CD4-positive, alpha-beta T cell treated with Interleukin-21 for 1 hour (primary cell): ENCODE data around the gene LUZP2.

Source experiments
- DNase-seq: peaks from one replicate; pipeline ENCODE4 v3.0.0-alpha.2; 2020

LUZP2 gene

DNA sequence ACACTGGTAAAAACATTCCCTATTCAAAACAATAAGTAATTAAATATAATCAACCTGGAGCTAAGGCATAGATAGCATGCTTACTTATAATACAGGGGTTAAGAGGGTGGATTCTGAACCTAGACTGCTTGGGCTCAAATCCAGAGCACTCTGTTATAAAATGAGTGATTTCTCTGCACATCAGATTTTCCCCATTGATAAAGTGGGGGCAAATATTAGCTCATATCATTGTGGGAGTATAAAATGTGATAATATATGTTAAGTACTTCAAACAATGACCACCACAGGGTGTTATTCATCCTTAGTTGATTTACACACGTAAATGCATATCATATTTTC, 139.4 kb downstream of the LUZP2 start:
- DNase-seq: no peak

DNA sequence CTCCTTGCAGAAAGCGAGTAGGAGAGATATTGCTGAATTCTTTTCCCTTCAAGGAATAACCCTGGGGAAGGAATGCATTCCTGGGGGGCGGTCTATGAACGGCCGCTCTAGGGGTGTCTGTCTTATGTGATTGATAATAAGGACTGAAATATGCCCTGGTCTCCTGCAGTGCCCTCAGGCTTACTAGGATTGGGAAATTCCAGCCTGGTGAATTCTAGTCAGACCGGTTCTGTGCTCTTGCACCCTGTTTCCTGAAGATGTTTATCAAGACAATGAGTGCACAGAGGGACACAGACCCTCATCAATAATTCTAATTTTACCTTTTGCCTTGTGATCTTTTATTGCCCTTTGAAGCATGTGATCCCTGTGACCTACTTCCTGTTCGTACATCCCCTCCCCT, 140.7 kb downstream of the LUZP2 start:
- no peak for DNase-seq

DNA sequence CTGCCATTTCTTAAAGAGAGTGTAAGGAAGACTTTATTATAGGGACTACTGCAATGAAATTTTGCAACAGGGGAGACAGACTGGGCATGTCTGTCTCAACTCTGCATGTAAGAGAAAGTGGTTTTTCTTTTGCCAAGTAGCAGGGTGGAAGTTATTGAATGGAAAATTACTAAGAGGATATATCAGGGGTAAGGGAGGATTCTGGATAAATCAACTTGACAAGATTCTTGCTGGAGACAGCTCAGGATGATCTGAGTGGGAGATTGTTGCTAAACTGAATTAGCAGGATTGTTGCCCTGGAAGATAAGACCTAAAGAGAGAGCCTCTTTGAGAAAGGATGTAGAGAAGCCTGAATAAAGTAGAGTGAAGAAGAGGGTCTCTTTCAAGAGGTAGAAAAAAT, 145.8 kb downstream of the LUZP2 start:
- no peak for DNase-seq

DNA sequence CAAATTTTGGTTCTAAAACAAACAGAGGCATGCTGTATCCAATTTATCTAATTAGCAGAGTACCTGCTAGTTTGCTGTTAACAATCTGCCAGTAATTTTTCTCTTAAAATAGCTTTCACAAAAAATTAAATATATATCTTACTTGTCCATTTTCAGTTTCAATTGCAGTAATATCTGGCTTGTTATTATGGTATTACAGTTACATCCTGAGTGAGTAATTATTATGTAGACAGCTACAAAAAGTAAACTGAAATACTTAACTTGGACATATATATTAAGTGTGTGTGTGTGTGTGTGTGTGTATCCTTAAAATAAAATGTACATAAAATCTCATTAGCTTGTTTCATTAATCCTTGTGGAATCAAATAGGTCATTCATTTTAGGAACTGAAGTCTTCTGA, 148.7 kb downstream of the LUZP2 start:
- DNase-seq: no peak

DNA sequence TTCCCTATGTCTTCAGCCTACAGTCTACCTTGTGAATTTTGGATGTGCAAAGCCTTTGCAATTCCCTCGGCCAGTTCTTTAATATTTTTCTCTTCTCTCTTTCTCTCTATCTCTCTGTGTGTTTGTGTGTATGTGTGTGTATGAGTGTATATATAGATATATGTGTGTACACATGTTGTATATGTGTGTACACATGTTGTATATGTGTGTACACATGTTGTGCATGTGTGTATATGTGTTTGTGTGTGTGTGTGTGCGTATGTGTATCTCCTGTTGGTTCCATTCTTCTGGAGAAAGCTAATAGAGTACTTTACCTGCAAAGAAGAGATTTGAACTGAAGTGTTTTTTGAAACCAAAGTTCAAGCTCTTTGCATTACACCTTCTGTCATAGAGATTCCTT, 155.0 kb downstream of the LUZP2 start:
- DNase-seq: no peak

DNA sequence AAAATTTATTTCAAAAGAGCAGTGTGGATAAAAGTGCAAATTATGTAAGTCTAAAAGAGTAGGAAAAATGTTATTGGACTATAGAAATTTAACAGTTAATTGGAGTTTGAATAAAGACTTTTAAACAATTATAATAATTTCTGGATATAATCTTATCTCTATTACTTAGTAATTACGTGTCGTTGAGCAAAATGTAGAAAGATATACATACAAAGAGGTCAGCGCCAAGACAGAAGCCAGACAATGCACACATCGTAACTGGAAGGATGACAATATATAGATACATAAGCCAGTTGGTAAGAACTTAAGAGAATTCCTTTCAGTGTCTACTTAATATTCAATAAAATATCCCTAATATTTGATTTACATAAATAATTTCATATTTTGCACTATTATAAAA, 157.0 kb downstream of the LUZP2 start:
- no peak for DNase-seq

DNA sequence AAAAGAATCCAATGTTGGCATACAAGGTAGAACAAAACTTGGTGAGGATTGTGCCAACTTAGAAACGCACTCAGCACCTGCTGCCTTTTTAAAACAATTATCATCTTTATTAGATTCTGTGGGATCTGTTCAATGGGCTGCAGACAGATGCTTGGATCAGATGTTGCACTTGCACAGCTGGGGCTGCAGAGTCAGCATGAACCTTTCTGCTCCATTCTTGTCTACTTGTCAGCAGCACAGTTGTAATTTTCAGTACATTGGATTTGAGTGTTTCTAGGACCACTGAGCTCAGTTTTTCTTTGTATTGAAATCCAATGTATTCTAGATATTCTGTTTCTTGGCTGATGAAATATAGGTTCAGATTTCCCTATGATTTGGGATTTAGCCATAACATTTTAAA, 164.5 kb downstream of the LUZP2 start:
- no peak for DNase-seq

DNA sequence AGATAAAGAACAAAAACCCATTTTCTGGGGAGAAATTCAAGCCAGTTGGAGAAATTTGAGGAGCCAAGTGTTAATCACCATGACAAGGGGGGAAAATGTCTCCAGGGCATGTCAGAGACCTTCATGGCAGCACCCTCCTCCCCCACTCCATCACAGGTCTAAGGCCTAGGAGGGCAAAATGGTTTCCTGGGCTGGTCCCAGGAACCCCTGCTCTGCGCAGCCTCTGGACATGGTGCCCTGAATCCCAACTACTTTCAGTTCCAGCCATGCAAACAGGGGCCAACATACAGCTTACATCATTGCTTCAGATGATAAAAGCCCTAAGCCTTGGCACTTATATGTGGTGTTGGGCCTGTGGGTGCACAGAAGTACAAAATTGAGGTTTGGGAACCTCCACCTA, 167.5 kb downstream of the LUZP2 start:
- no peak for DNase-seq

DNA sequence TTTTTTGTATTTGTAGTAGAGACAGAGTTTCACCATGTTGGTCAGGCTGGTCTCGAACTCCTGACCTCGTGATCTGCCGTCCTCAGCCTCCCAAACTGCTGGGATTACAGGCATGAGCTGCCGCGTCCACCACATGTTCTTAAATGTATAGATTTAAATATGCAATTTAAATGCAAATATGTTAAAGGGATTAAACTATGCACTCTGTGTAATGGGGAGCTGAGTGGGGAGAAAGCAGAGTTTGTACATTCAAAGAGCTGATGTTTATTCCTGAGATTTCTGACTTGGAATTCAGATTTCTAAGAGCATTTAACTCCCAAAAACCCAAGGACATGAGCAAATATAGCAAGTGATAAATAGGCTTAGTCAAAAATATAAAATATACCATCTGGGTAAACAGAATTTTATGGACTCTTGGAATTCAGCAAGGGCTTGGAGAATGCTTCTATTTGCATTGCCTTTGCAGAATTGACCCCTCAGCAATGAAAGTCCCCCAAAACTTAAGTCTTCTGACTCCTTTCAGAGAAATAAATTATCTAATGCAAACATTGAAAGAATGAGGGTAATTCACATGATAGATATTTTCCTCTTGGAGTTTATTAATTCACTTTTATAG, 170.6 kb downstream of the LUZP2 start:
- DNase-seq: no peak

DNA sequence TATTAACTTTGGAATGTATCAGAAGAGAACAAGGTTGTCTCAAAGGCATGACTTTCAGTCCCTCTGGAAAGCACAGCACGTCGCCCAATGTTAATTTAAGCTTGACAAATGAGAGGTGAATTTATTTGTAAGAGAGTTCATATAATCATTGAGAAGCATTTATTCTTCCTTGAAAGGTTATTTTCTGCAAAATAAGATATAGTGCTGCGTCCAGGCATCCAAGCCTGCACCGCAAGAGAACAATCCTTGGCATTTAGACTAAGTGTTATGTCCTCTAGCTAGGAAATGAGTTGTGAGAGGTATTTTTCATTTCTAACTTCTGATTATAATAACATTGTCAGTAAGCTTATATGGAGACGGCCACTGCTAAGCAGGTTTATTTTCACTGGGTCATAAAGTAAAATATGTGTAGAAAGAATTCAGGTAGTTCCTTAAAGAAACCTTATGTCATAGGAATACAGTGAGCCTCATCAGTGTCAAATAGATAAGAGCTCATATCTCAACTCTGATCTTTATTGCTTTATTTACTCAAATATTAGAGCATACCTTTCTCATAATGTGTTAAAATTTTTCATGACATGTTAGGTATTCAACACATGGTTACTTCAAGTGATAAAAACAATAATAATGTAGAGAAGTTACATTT, 182.0 kb downstream of the LUZP2 start:
- no peak for DNase-seq

DNA sequence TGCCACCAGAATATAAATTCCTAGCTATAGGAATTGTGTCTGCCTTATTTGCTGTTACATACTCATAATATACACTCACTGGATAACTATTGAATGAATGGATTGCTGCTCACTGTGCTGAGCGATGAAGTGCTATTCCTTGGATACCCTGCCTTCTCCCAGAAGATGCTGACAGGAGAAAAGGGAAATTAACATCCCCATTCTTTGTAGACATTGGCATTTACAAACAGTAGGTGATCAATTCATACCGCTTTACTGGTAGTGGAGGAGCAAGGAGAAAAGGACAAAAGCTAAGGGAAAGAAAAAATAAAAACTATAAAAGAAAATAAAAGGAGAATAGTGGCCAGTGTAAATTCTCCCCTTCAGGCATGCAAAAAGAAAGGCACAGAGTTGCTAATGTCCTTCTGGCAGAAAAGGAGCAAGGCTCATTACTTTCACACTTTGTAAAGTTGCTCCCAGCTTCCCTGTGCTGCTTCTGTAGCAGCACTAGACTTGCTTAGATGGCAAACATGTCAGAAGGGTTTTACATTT, 183.0 kb downstream of the LUZP2 start:
- DNase-seq: no peak

DNA sequence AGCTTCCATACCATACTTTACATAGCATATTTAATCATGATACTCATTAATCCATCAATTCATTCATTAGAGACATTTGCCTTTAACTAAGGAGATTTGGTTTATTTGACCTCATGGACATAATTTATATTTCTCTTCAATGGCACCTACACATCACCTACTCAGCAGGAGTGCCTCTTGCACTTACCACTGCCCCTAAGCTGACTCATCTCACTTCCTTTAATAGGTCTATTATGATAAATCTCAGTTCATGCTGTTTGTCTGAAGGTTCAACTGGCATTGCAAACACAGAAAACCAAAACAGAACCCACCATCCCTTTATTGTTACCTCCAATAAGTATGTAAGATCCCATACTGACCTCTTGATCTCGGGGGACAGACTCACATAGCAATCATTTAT, 186.7 kb downstream of the LUZP2 start:
- no peak for DNase-seq

DNA sequence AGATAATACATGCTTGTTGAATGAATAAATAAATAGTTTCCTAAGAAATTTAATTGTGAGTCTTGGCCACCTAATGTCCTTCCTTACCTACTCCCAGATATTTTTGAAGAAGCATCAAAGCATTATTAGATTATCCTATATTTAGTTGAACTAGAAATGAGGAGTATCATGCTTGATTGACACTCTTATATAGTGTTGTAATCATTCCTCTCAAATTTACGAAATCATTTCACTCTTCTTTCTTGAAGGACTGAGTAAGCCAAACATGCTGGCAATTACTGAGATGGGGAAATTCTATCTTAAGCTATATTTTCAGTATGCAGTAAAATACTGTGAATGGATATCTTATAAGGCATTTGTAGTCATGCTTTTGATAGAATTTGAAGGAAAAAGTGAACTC, 189.0 kb downstream of the LUZP2 start:
- no peak for DNase-seq

DNA sequence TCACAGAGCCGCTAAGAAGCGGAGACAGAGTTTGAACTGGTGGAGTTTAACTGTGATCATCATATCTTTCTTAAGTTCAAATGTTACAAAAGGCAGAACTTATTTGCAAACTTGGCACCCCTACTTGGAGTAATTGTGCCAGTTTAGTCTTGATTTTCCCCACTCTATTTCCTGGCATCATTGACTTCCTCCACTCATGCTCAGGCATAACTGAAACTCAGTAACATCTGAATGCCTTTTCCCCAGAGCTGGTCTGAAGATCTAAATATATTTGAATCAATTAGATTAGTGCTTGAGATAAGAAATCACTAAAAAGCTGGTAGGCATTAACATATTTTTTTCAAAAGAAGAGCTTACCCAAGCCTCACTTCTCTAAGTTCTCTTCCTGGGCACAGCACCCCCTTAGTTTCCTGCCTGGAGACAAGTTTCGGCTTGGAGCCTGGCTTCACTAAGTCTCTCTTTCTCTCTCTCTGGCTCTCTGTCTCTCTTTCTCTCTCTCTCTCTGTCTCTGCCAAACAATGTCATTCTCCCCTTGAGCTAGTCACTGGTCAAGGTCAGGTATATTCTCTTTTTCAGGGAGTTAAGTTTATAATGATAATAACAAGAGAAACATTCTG, 190.8 kb downstream of the LUZP2 start:
- DNase-seq: no peak

DNA sequence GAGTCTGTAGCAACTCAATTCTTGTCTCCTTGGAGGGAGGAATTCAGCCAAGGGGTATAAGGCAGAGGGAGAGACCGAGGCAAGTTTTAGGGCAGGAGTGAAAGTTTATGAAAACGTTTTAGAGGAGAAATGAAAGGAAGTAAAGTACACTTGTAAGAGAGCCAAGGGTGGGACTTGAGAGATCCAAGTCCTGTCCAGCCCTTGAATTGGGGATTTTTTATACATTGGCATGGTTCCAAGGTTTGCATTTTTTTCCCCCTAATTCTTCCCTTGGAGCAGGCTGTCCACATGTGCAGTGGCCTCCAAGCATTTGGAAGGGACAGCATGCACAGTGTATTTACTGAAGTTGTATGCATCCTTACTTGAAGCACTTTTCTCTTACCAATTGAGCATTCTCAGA, 192.1 kb downstream of the LUZP2 start:
- DNase-seq: no peak

DNA sequence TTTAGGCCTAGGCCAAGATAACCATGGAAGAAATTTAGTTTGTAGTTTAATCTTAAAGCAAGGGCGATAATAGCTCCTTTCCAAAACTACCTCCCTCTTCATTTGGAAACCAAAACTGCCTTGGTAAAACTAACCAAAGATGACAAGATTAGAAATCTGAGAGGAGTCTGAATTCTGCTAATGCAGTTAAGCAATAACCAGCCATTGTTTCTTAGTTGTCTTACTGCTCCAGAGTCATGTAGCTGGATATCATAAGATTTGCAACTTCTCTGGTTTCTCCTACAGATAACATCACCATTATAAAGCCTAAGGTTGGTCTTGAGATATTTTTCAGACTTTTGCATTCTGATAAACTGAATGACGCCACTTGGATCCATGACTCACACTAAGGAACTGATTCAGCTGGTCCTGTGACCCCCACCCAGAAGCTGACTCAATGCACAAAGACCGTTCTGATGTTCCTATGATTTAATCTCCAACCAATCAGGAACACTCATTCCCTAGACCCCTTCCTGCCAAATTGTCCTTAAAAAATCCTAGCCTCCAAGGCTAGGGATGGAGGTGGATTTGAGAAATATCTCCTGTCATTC, 200.8 kb downstream of the LUZP2 start:
- no peak for DNase-seq

DNA sequence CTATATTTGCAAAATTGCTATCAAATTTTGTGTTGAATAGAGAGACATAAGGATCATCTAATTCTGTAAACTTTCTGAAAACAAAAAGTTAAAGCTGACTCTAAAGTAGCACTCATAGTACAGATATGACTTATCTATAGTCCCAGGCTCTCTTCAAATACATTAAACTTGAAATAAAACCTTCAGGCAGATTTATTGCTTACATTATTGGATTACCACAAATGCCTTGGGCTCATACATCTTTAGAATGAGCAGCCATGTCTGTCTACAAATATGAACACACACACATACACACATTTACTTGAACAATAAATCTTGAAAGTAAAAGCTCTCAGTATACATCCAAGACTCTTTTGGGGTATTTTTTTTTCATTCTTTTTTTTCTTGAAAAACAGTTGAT, 207.9 kb downstream of the LUZP2 start:
- DNase-seq: no peak

DNA sequence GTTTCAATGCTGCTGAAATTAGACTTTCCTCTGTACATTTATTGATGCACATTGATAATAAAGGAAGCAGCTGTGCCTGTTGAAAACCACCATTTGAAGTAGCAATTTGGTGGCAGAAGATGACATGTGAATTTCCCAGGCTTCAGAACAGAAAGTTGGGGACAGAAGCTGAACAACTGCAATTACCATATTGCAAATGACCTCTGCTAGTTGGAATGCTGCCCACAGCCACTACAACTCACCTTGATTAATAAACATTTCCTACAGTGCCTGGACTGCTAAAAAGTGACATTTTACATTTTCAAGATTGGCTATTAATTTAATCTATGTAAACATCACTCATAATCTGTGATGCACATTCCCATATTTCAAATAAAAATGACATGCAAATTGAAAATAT, 208.6 kb downstream of the LUZP2 start:
- no peak for DNase-seq

DNA sequence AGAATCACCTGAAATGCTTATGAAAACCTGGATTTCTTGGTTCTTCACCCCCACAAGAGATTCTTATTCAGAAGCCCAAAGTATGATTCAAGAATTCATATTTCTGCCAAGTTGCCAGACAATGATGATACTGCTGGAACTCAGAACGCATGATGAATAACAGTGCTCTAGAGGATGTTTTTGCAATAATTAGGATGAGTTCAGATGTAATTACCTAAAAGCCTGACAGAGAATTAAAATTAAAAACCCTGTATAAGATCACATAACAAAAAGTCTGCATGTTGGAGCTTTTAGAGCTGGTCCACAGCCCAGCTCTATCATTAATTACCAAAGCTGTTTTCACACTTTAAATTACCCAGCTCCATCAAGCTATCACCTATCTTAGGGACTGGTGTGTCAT, 211.8 kb downstream of the LUZP2 start:
- DNase-seq: no peak

DNA sequence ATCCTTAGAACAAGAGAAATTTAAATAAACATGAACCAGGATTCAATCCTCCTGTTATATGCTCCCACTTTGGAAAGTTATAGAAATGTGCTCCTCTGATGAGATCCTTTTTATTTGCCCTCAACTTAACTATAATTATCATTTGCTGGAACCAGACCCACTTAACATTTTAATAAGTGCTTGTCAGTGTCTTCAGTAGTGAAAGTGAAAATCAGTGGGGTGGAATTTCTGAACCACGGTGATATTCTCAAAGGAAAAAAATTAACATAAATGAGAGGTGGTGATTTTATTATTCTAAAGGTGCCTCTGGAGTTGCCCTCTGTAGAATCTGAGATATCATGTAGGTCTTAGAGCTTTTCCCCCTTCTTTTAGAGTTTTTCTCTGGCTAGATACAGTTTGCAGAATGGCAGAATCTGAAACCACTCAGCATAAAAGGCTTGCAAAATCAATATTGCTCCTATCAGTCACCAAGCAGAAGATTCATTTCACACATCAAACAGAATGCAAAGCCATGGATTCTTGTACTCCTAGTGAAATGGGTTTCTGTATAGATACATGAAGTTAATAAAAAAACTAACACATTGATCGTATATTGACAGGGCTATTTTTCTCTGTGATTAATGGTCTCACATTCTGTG, 213.2 kb downstream of the LUZP2 start:
- DNase-seq: no peak

DNA sequence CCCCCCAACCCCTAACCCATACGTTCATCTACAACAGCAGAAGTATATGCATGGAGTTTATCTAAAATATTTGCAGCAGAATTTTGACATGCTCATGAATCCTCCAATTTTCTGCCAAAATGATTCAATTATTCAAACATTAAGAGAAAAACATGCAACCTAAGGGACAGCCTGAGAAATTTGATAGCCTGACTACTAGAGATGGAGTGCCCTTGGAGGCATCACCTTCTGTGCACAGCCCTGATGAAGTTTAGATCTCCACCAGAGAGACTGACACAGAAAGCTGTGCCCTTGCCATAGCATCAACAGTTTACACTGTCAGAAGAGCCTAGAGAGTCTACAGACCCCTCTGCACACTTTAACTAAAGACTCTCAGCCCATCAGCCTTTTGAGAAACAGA, 217.7 kb downstream of the LUZP2 start:
- DNase-seq: no peak

DNA sequence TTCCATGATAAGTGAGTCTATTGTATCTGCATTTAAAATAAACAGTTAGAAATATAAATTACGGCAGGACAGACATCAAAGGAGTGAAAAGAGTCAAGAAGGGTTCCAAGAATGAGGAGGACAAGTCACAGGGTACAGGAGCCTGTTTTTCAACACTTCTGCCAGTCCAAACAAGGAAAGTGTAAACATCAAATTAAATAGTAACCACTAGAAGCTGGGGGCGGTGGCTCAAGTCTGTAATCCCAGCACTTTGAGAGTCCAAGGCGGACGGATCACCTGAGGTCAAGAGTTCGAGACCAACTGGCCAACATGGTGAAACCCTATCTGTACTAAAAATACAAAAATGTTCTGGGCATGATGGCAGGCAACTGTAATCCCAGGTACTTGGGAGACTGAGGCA, 219.6 kb downstream of the LUZP2 start:
- no peak for DNase-seq

DNA sequence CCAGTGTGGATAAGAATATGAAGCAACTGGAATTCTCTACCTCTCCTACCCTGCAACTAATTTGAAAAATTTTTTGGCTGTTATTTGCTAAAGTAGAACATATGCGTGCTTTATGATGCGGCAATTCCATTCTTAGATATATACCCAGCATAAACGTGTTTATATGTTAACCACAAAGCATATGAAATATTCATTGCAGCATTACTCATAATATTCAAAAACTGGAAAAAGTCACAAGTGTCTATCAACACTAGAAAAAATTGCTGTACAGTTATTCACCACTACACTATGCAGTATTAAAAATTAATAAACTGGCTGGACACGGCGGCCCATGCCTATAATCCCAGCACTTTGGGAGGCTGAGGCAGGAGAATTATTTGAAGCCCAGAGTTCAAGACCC, 226.4 kb downstream of the LUZP2 start:
- DNase-seq: no peak

DNA sequence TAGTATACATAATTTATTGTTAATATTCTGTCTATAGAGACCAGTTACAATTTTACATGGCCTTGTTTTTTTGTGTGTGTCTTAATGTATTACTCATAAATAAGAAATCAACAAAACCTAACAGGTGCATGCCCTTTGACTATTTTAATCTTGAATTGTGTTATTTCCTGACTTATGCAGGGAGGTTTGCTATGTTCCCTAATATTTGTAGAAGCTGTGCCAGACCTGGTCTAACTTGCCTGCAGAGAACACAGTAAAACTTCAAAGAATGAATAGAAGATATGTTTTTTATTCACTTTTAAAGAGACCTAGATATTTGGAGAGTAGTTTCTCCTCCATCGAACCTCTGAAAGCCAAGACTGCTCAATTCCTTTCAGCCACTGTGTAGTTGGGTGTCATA, 234.7 kb downstream of the LUZP2 start:
- DNase-seq: no peak
